SK-N-SH (cell line): ENCODE measurements around the gene IL18BP. TPM values are rescaled to one million over a fixed set of nuclear protein-coding genes. Genes with fewer than 3 reads are reported as not detected.

Experiments
- CTCF ChIA-PET: fragments of 300-600, 350-600 bp; formaldehyde crosslinking; extraction: SDS; loops from one replicate; lab custom pipeline; 2021; lab: Yijun Ruan, JAX
- POLR2A ChIA-PET: fragments of 350-600 bp; sonication (Branson Sonifier 250); formaldehyde crosslinking; extraction: SDS; loops from one replicate; lab custom pipeline; 2020; ENCODE audit warnings: antibody characterized with exemption, inconsistent platforms; lab: Yijun Ruan, JAX
- DNase-seq: peaks from one replicate; pipeline ENCODE4 v3.0.0; 2012
- H2AFZ ChIP-seq: fragments of 200-600 bp; sonication (generic); 2 replicates; pipeline ENCODE4 v1.8.1; 2016; ENCODE audit warnings: antibody characterized with exemption, mild to moderate bottlenecking, low read depth
- H3F3A ChIP-seq: fragments of 200-600 bp; sonication (generic); replicated peaks from 2 replicates; pipeline ENCODE3; 2016; ENCODE audit warnings: antibody characterized with exemption, mild to moderate bottlenecking; ENCODE audit not compliant: insufficient read depth
- H3K27ac ChIP-seq, 2 experiments: fragments of 200-500 bp in 1 of 2; fragments of 200-600 bp in 1 of 2; sonication (Bioruptor generic) in 1 of 2; sonication (generic), shearing (Covaris generic) in 1 of 2; 2 replicates each; pipeline versions ENCODE4 v1.5.1 to v1.6.1; 2014 to 2016; ENCODE audit warnings: low read depth in 2 of 2, inconsistent platforms in 1 of 2, low read length in 1 of 2, mild to moderate bottlenecking in 1 of 2, mixed read lengths in 1 of 2
- H3K27me3 ChIP-seq: fragments of 200-600 bp; sonication (generic), shearing (Covaris generic); 2 replicates; pipeline ENCODE4 v1.6.1; 2016; ENCODE audit warnings: mixed run types; ENCODE audit not compliant: insufficient read depth
- H3K36me3 ChIP-seq, 2 experiments: fragments of 200-500 bp in 1 of 2; fragments of 200-600 bp in 1 of 2; sonication (Bioruptor generic) in 1 of 2; sonication (generic) in 1 of 2; replicated peaks in 1 of 2; 2 replicates each; pipeline versions ENCODE3 to v1.5.1; 2014 to 2016; ENCODE audit warnings: low read length in 1 of 2, mild to moderate bottlenecking in 1 of 2; ENCODE audit not compliant: insufficient read depth in 2 of 2, control insufficient read depth in 1 of 2
- H3K4me1 ChIP-seq, 2 experiments: fragments of 200-500 bp in 1 of 2; fragments of 200-600 bp in 1 of 2; sonication (Bioruptor generic) in 1 of 2; sonication (generic), shearing (Covaris generic) in 1 of 2; 2 replicates each; pipeline versions ENCODE4 v1.5.1 to v1.6.1; 2014 to 2016; ENCODE audit warnings: low read depth in 1 of 2, low read length in 1 of 2, mixed run types in 1 of 2; ENCODE audit not compliant: insufficient read depth in 2 of 2, control insufficient read depth in 1 of 2
- H3K4me2 ChIP-seq: fragments of 200-600 bp; sonication (generic), shearing (Covaris generic); 2 replicates; pipeline ENCODE4 v1.6.1; 2017; ENCODE audit warnings: mixed run types
- H3K4me3 ChIP-seq, 2 experiments: fragments of 200-500 bp in 1 of 2; fragments of 200-600 bp in 1 of 2; sonication (Bioruptor generic) in 1 of 2; sonication (generic), shearing (Covaris generic) in 1 of 2; 2 replicates each; pipeline versions ENCODE4 v1.5.1 to v1.8.1; 2014 to 2016; ENCODE audit warnings: low read depth in 2 of 2, inconsistent platforms in 1 of 2, low read length in 1 of 2, mild to moderate bottlenecking in 1 of 2, mixed read lengths in 1 of 2, moderate library complexity in 1 of 2
- H3K79me2 ChIP-seq: fragments of 200-600 bp; sonication (generic); 2 replicates; pipeline ENCODE4 v1.8.1; 2017; ENCODE audit warnings: mild to moderate bottlenecking; ENCODE audit not compliant: insufficient read depth
- H3K9ac ChIP-seq: fragments of 200-600 bp; sonication (generic); 2 replicates; pipeline ENCODE4 v1.6.1; 2017; ENCODE audit warnings: mixed run types
- H3K9me2 ChIP-seq: fragments of 200-600 bp; sonication (generic); 2 replicates; pipeline ENCODE4 v1.6.1; 2017; ENCODE audit warnings: mixed run types
- H3K9me3 ChIP-seq: fragments of 200-600 bp; sonication (generic); 2 replicates; pipeline ENCODE4 v1.6.1; 2017; ENCODE audit warnings: mixed run types, mild to moderate bottlenecking, moderate library complexity
- H4K20me1 ChIP-seq: fragments of 200-600 bp; sonication (generic); 2 replicates; pipeline ENCODE4 v1.6.1; 2017; ENCODE audit warnings: mild to moderate bottlenecking, mixed run types; ENCODE audit not compliant: insufficient read depth
- JUND ChIP-seq: IDR thresholded peaks from 2 replicates; pipeline ENCODE4 v1.4.0; 2012
- POLR2AphosphoS5 ChIP-seq: IDR thresholded peaks from 2 replicates; pipeline ENCODE4 v1.6.1; 2012; ENCODE audit warnings: low read depth, low read length
- RAD21 ChIP-seq: IDR thresholded peaks from 2 replicates; pipeline ENCODE4 v1.6.1; 2012; ENCODE audit warnings: mild to moderate bottlenecking, low read length
- RCOR1 ChIP-seq: fragments of 150-350 bp; IDR thresholded peaks from 2 replicates; pipeline ENCODE4 v1.6.1; 2017; ENCODE audit warnings: antibody characterized with exemption, low read length
- SIN3A ChIP-seq: IDR thresholded peaks from 2 replicates; pipeline ENCODE4 v1.6.1; 2012; ENCODE audit warnings: low read depth, mild to moderate bottlenecking, low read length, moderate library complexity, borderline replicate concordance
- WGBS: methylation state at CpG from one replicate; pipeline ENCODE4 v1.1.6; 2017; ENCODE audit warnings: low lambda C conversion rate; 5-methylcytosine and 5-hydroxymethylcytosine counted together
- polyA plus RNA-seq, 3 experiments: library from polyadenylated mRNA; depleted of rRNA; stranded (reverse); fragments of >200 nt; gene quantifications; 2 replicates each; pipeline ENCODE4 v1.2.3, GENCODE V29; 2012
- TF ChIP-seq, protein P1 (sequence below): IDR thresholded peaks from 2 replicates; pipeline ENCODE4 v1.4.0; 2012; ENCODE audit warnings: low read depth

Gene IL18BP
- polyA plus RNA-seq, 1 of the 3 experiments (the other 2 are of a cell fraction), result 5.0 TPM

GRCh38 chr11:72002841-72003775 is 4.4 kb downstream of the IL18BP start:
- H3K4me1 ChIP-seq, result peaks cover 0 to 10% of the 10 kb centered on the region in 2 experiments; a peak in 1 of 4 replicates
- ChIA-PET CTCF (interaction anchor here (0.8 to 3.5 kb wide), 6 partner anchors 10 to 141 kb away, joined by 3 to 19 read pairs (median 5); no protein-coding TSS in a partner anchor), POLR2A (interaction anchor here (0.8 kb wide), 1 partner anchor 16 kb away, joined by 3 read pairs; no protein-coding TSS in a partner anchor)
- H3K9ac ChIP-seq, result no peak overlapping the region
- H3K9me3 ChIP-seq, result no peaks in the 10 kb centered on the region
- no peaks in the 10 kb centered on the region for H3K79me2 ChIP-seq
- H3F3A ChIP-seq, result peaks cover 46% of the 10 kb centered on the region
- peaks cover 21 to 76% of the 10 kb centered on the region in 2 experiments for H3K36me3 ChIP-seq
- no peak overlapping the region for H2AFZ ChIP-seq
- peaks cover 28% of the 10 kb centered on the region for H4K20me1 ChIP-seq
- WGBS, result 90% methylated on average over 9 of the region's 12 CpGs
- peak overlapping the region in 1 of 2 experiments; percentile 34; a peak in 1 of 4 replicates for H3K27ac ChIP-seq
- TF ChIP-seq SIN3A, result no peak
- TF ChIP-seq POLR2AphosphoS5, result peak; percentile 4
- TF ChIP-seq, protein P1, sequence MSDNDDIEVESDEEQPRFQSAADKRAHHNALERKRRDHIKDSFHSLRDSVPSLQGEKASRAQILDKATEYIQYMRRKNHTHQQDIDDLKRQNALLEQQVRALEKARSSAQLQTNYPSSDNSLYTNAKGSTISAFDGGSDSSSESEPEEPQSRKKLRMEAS, result no peak
- no peak for TF ChIP-seq RCOR1
- no peaks in the 10 kb centered on the region for H3K27me3 ChIP-seq
- H3K4me2 ChIP-seq, result no peak overlapping the region
- no peak for DNase-seq
- no peak overlapping the region for H3K4me3 ChIP-seq
- H3K9me2 ChIP-seq, result no peaks in the 10 kb centered on the region

DNA sequence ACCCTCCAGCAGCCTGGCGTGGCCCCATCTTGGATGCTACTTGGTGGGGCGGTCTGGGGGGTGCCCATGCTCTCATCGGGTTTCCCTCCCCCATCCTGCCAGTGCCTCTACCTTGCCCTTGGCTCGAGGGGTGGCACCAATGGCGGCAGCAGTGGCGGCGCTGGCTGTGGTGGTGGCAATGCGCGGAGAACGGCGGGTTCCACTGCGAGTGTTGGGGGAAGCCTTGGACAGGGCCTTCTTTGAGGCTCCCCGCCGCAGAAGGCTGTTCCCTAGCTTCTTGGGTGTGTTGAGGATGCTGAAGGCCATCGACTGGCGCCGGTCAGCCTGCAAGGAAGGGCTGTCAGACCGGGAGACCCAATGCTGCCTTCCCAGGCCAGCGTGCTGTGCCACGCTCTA is 5.1 kb downstream of the IL18BP start:
- Histone ChIP-seq H3K27ac (peak overlapping the region in 1 of 2 experiments; percentile 34; a peak in 1 of 4 replicates), H4K20me1 (peaks cover 34% of the 10 kb centered on the region), H3K9ac (no peak overlapping the region), H3K36me3 (peaks cover 27 to 82% of the 10 kb centered on the region in 2 experiments), H3K4me2 (no peak overlapping the region), H3F3A (peaks cover 46% of the 10 kb centered on the region), H2AFZ (no peak overlapping the region), H3K4me1 (peaks cover 0 to 10% of the 10 kb centered on the region in 2 experiments; a peak in 1 of 4 replicates), H3K79me2 (no peaks in the 10 kb centered on the region), H3K9me2 (no peaks in the 10 kb centered on the region), H3K4me3 (no peak overlapping the region), H3K9me3 (no peaks in the 10 kb centered on the region), H3K27me3 (no peaks in the 10 kb centered on the region)
- ChIA-PET POLR2A (interaction anchor here (0.8 kb wide), 2 partner anchors 10 to 15 kb away, joined by 3 read pairs; no protein-coding TSS in a partner anchor), CTCF (interaction anchor here (0.8 to 3.5 kb wide), 4 partner anchors 13 to 140 kb away, joined by 3 to 19 read pairs (median 8); no protein-coding TSS in a partner anchor)
- DNase-seq, result no peak
- TF ChIP-seq RAD21 (no peak), JUND (no peak), POLR2AphosphoS5 (0 out of 2 replicates have a peak, but pooled peaks have one; percentile 8)
- TF ChIP-seq, protein P1, result no peak
- 92% methylated on average over 7 of the region's 20 CpGs for WGBS
